NT2/D1 (cell line): ENCODE measurements around the gene TIAM1.

Source experiments
- DNase-seq: peaks from one replicate; pipeline ENCODE4 v3.0.0-alpha.2; 2011; ENCODE audit warnings: low read depth, low spot score
- H3K27me3 ChIP-seq: 2 replicates; pipeline ENCODE4 v1.6.0; 2011; ENCODE audit warnings: mild to moderate bottlenecking; ENCODE audit not compliant: insufficient read length, insufficient read depth
- H3K36me3 ChIP-seq: 2 replicates; pipeline ENCODE4 v1.6.1; 2011; ENCODE audit warnings: mild to moderate bottlenecking, low read length, mixed read lengths; ENCODE audit not compliant: insufficient read depth, insufficient read length
- H3K4me1 ChIP-seq: 2 replicates; pipeline ENCODE4 v1.5.1; 2011; ENCODE audit not compliant: insufficient read depth, insufficient read length
- H3K4me3 ChIP-seq: 2 replicates; pipeline ENCODE4 v1.5.1; 2011; ENCODE audit warnings: low read depth; ENCODE audit not compliant: insufficient read length
- H3K9ac ChIP-seq: 2 replicates; pipeline ENCODE4 v1.6.0; 2011; ENCODE audit warnings: low read depth; ENCODE audit not compliant: insufficient read length
- H3K9me3 ChIP-seq: 2 replicates; pipeline ENCODE4 v1.5.1; 2011; ENCODE audit warnings: mild to moderate bottlenecking, low read length; ENCODE audit not compliant: insufficient read depth
- SUZ12 ChIP-seq: IDR thresholded peaks from 2 replicates; pipeline ENCODE4 v1.6.1; 2011; ENCODE audit not compliant: insufficient read length, insufficient read depth; ENCODE audit errors: extremely low read depth
- YY1 ChIP-seq: IDR thresholded peaks from 2 replicates; pipeline ENCODE4 v1.6.1; 2011; ENCODE audit not compliant: insufficient read length, insufficient read depth
- ZNF274 ChIP-seq: IDR thresholded peaks from 2 replicates; pipeline ENCODE4 v1.6.1; 2011; ENCODE audit warnings: mild to moderate bottlenecking, low read depth, low read length

TIAM1 gene

DNA sequence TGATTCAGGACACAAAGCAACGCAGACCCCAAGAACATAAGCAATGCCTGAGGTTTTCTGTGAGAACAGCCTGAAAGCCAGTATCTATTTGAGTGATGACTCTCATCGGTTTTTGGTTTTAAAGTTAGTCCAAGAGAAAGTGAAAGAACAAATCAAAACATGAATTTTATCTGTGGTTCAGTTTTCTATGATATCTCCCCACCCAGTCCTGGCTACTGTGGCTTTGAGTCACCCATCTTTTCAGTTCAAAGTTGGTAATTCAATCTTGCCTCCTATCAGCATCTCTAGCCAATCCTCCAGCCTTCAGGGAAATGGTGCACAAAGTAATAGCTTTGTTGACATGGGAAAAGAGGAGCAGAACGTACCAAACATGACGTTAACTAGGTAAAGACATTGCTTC lies 265.3 kb downstream of the TIAM1 start:
- no peaks in the 10 kb centered on the region for H3K4me1 ChIP-seq
- H3K36me3 ChIP-seq, result no peaks in the 10 kb centered on the region
- TF ChIP-seq YY1, result no peak
- TF ChIP-seq ZNF274, result no peak
- no peak for TF ChIP-seq SUZ12
- no peak for DNase-seq
- no peaks in the 10 kb centered on the region for H3K27me3 ChIP-seq
- no peak overlapping the region for H3K9ac ChIP-seq
- peaks cover 6% of the 10 kb centered on the region; the same call in 1 of the 2 replicates for H3K9me3 ChIP-seq
- no peak overlapping the region for H3K4me3 ChIP-seq

DNA sequence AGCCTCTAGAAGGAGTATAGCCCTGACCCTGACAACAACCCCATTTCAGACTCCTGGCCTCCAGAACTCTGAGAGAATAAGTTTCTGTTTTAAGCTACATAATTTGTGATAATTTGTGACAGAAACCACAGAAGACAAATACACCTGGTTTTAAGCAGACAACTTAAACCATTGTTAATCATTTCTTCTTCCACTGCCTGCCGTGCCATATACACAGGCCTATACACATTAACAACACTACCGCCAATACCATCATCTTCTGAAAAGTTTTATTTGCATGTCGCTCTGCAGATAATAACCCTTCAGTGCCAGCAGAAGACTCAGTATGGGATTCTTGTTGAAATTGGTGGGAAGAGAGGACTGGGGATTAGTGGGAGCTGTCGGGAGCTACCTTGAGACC lies 265.8 kb downstream of the TIAM1 start:
- H3K27me3 ChIP-seq, result no peaks in the 10 kb centered on the region
- H3K4me3 ChIP-seq, result no peak overlapping the region
- no peaks in the 10 kb centered on the region for H3K36me3 ChIP-seq
- H3K4me1 ChIP-seq, result no peaks in the 10 kb centered on the region
- DNase-seq, result no peak
- TF ChIP-seq SUZ12, result no peak
- TF ChIP-seq ZNF274, result no peak
- no peak for TF ChIP-seq YY1
- H3K9me3 ChIP-seq, result peaks cover under 1% of the 10 kb centered on the region; the same call in 1 of the 2 replicates
- no peak overlapping the region for H3K9ac ChIP-seq

DNA sequence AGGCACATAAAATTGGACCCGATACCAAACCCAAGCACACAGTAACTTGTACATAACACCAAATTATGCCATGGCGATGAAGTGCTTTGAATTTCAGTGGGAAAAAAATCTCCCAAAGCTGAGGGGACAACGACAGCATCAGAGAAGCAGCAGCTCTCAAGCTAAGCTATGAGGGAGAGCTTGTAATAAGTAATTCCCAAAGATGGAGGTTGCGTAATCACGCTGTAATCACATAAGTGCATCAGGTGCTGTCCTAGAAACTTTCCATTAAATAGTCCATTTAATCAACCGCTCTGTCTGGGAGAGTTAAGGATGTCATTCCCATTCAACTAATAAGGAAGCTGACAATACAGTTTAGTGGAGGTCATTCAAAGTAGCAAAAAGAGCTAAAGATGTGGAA lies 268.2 kb downstream of the TIAM1 start:
- DNase-seq, result no peak
- TF ChIP-seq SUZ12 (no peak), YY1 (no peak), ZNF274 (no peak)
- no peak overlapping the region for H3K4me3 ChIP-seq
- no peak overlapping the region for H3K9ac ChIP-seq
- H3K36me3 ChIP-seq, result no peaks in the 10 kb centered on the region
- H3K27me3 ChIP-seq, result no peaks in the 10 kb centered on the region
- no peaks in the 10 kb centered on the region for H3K4me1 ChIP-seq
- no peaks in the 10 kb centered on the region for H3K9me3 ChIP-seq

DNA sequence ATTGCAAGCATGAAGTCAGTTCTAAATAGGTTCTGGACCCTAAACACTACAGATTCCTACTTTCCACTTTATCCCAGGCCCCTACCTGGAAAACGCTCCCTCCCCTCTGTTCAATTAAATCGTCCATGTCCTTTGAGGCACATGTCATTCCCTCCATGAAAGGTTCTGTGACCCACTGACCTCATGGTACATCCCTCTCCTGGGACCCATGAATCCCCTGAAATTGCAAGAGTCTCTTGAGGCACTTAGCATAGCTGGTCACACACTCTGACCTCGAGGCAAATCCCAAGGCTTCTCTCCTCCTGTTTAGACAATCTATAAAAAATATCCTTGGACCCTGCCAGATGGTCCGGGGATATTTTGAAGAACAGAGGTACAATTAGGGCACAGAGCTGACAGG lies 271.5 kb downstream of the TIAM1 start:
- Histone ChIP-seq H3K4me1 (no peaks in the 10 kb centered on the region), H3K4me3 (no peak overlapping the region), H3K36me3 (no peaks in the 10 kb centered on the region), H3K9ac (no peak overlapping the region), H3K9me3 (no peaks in the 10 kb centered on the region), H3K27me3 (no peaks in the 10 kb centered on the region)
- DNase-seq, result no peak
- TF ChIP-seq YY1, result no peak
- TF ChIP-seq SUZ12, result no peak
- TF ChIP-seq ZNF274, result no peak
